HuH-7.5 (cell line): ENCODE results near the gene RPP30.
"Not testable (repeated sequence)": the region's sequence is repeated elsewhere in the genome, so short reads cannot be mapped to it uniquely, and the experiment has no call there.

Experiments used
- DNase-seq: peaks from one replicate; pipeline ENCODE4 v3.0.0; 2011; ENCODE audit warnings: low spot score

Gene RPP30

GRCh38 chr10:90872648-90873020 is 860 bp downstream of the RPP30 start:
- DNase-seq = no peak

GRCh38 chr10:90879062-90879461 is 7.3 kb downstream of the RPP30 start:
- DNase-seq = no peak

GRCh38 chr10:90880059-90880719 is 8.4 kb downstream of the RPP30 start:
- not testable (repeated sequence) for DNase-seq

- DNase-seq = no peak
Measured at GRCh38 chr10:90884431-90884830, 12.7 kb downstream of the RPP30 start.

GRCh38 chr10:90885176-90885575 is 13.4 kb downstream of the RPP30 start:
- DNase-seq = no peak

GRCh38 chr10:90887555-90887954 is 15.8 kb downstream of the RPP30 start:
- DNase-seq = no peak

- no peak for DNase-seq
Measured at GRCh38 chr10:90888387-90888786, 16.6 kb downstream of the RPP30 start.

- no peak for DNase-seq
Measured at GRCh38 chr10:90889636-90890035, 17.9 kb downstream of the RPP30 start.

- no peak for DNase-seq
Measured at GRCh38 chr10:90890347-90890746, 18.6 kb downstream of the RPP30 start.

- DNase-seq = no peak
Measured at GRCh38 chr10:90893190-90893589, 21.4 kb downstream of the RPP30 start.

GRCh38 chr10:90896916-90897315 is 25.1 kb downstream of the RPP30 start:
- not testable (repeated sequence) for DNase-seq

- no peak for DNase-seq
Measured at GRCh38 chr10:90905925-90906324, 34.2 kb downstream of the RPP30 start.

- no peak for DNase-seq
Measured at GRCh38 chr10:90906596-90906995, 34.8 kb downstream of the RPP30 start.

GRCh38 chr10:90911133-90912051 is 39.6 kb downstream of the RPP30 start:
- peak; percentile 12 for DNase-seq

- DNase-seq = no peak
Measured at GRCh38 chr10:90912174-90912573, 40.4 kb downstream of the RPP30 start.

- no peak for DNase-seq
Measured at GRCh38 chr10:90912854-90913479, 41.2 kb downstream of the RPP30 start.

- DNase-seq = no peak
Measured at GRCh38 chr10:90913774-90914420, 42.1 kb downstream of the RPP30 start.

GRCh38 chr10:90914992-90915765 is 43.4 kb downstream of the RPP30 start:
- no peak for DNase-seq

GRCh38 chr10:90915766-90916075 is 43.9 kb downstream of the RPP30 start:
- DNase-seq = no peak

GRCh38 chr10:90916392-90917237 is 44.8 kb downstream of the RPP30 start:
- no peak for DNase-seq
